CD4-positive, alpha-beta T cell treated with Interleukin-6 for 4 hours (primary cell): ENCODE results near the gene PHOX2B.

Experiments
- DNase-seq: peaks from one replicate; pipeline ENCODE4 v3.0.0-alpha.2; 2020; ENCODE audit warnings: mixed read lengths

PHOX2B gene

GRCh38 chr4:41748571-41749475, at the start of gene PHOX2B:
Gene PHOX2B (minus strand): TSS chr4:41748725. CDS start chr4:41748610, 115 bp downstream.
- DNase-seq: no peak

- DNase-seq: no peak
These were observed 48.7 kb upstream of the PHOX2B start for GRCh38 chr4:41797260-41797659.

- DNase-seq: no peak
These were observed 48.2 kb upstream of the PHOX2B start for GRCh38 chr4:41796545-41797210.

- no peak for DNase-seq
These were observed 47.4 kb upstream of the PHOX2B start for GRCh38 chr4:41795796-41796385.

GRCh38 chr4:41792166-41792565, 43.6 kb upstream of the PHOX2B start:
- DNase-seq: no peak

- no peak for DNase-seq
These were observed 43.0 kb upstream of the PHOX2B start for GRCh38 chr4:41791557-41791956.

- no peak for DNase-seq
These were observed 39.4 kb upstream of the PHOX2B start for GRCh38 chr4:41787931-41788330.

GRCh38 chr4:41785665-41786064, 37.1 kb upstream of the PHOX2B start:
- no peak for DNase-seq

GRCh38 chr4:41784191-41784979, 35.9 kb upstream of the PHOX2B start:
- no peak for DNase-seq

- no peak for DNase-seq
These were observed 27.9 kb upstream of the PHOX2B start for GRCh38 chr4:41776466-41776865.

- no peak for DNase-seq
These were observed 15.2 kb upstream of the PHOX2B start for GRCh38 chr4:41763729-41764128.

- DNase-seq: no peak
These were observed 10.4 kb upstream of the PHOX2B start for GRCh38 chr4:41758884-41759283.

GRCh38 chr4:41757521-41758156, 9.1 kb upstream of the PHOX2B start:
- DNase-seq: no peak

- no peak for DNase-seq
These were observed 5.4 kb upstream of the PHOX2B start for GRCh38 chr4:41753942-41754341.

GRCh38 chr4:41752081-41752836, 3.7 kb upstream of the PHOX2B start:
- no peak for DNase-seq

- DNase-seq: no peak
These were observed 3.0 kb upstream of the PHOX2B start for GRCh38 chr4:41751449-41752061.

- DNase-seq: no peak
These were observed 2.3 kb upstream of the PHOX2B start for GRCh38 chr4:41750626-41751448.

- DNase-seq: no peak
These were observed 1.6 kb upstream of the PHOX2B start for GRCh38 chr4:41750121-41750625.

- DNase-seq: no peak
These were observed 1.1 kb upstream of the PHOX2B start for GRCh38 chr4:41749631-41750039.

GRCh38 chr4:41748074-41748570, 403 bp downstream of the PHOX2B start:
- no peak for DNase-seq
